HepG2 (cell line): ENCODE results near the gene ACOT8. TPM values are rescaled to one million over a fixed set of nuclear protein-coding genes. Genes with fewer than 3 reads are reported as not detected.
A peak's percentile ranks its signal among the peaks of the same experiment; 100 is the strongest.

Experiments
- ATF1 ChIP-seq: IDR thresholded peaks from 2 replicates; pipeline ENCODE4 v1.6.1; 2016; ENCODE audit warnings: mild to moderate bottlenecking, control low read depth
- CCDC6 ChIP-seq: sonication (generic); formaldehyde crosslinking; IDR thresholded peaks from 2 replicates; pipeline ENCODE4 v1.8.1; 2022; ENCODE audit warnings: mild to moderate bottlenecking, missing genetic modification reagents, moderate library complexity
- CHCHD3 ChIP-seq: sonication (generic); formaldehyde crosslinking; IDR thresholded peaks from 2 replicates; pipeline ENCODE4 v1.8.0; 2022; ENCODE audit warnings: mild to moderate bottlenecking, missing genetic modification reagents, moderate library complexity
- HIVEP1 ChIP-seq: sonication (generic); formaldehyde crosslinking; IDR thresholded peaks from 2 replicates; pipeline ENCODE4 v1.4.0; 2020; ENCODE audit warnings: mild to moderate bottlenecking, missing genetic modification reagents
- NCOR1 ChIP-seq: fragments of 200-600 bp; sonication (generic); IDR thresholded peaks from 2 replicates; pipeline ENCODE4 v1.7.0; 2017; ENCODE audit warnings: antibody characterized with exemption, low read length, borderline replicate concordance
- NFE2L2 ChIP-seq: fragments of 150-350 bp; IDR thresholded peaks from 2 replicates; pipeline ENCODE4 v1.6.1; 2014; ENCODE audit warnings: low read length
- SAP130 ChIP-seq: IDR thresholded peaks from 2 replicates; pipeline ENCODE4 v1.6.1; 2016; ENCODE audit warnings: low read depth
- ZFP36L2 ChIP-seq: sonication (generic); formaldehyde crosslinking; IDR thresholded peaks from 2 replicates; pipeline ENCODE4 v1.4.0; 2020; ENCODE audit warnings: missing genetic modification reagents
- ZFY ChIP-seq: sonication (generic); formaldehyde crosslinking; IDR thresholded peaks from 2 replicates; pipeline ENCODE4 v1.4.0; 2020; ENCODE audit warnings: missing genetic modification reagents
- ZNF296 ChIP-seq: sonication (generic); formaldehyde crosslinking; conservative IDR thresholded peaks from 2 replicates; pipeline ENCODE4 v1.5.0; 2020; ENCODE audit warnings: mild to moderate bottlenecking, missing genetic modification reagents
- ZNF564 ChIP-seq: sonication (generic); formaldehyde crosslinking; IDR thresholded peaks from 2 replicates; pipeline ENCODE4 v1.8.1; 2023; ENCODE audit warnings: mild to moderate bottlenecking, missing genetic modification reagents
- ZNF710 ChIP-seq: sonication (generic); formaldehyde crosslinking; IDR thresholded peaks from 2 replicates; pipeline ENCODE4 v1.5.0; 2020; ENCODE audit warnings: mild to moderate bottlenecking, missing genetic modification reagents, borderline replicate concordance
- ZNF781 ChIP-seq: sonication (generic); formaldehyde crosslinking; IDR thresholded peaks from 2 replicates; pipeline ENCODE4 v1.5.1; 2020; ENCODE audit warnings: borderline replicate concordance, mild to moderate bottlenecking, missing genetic modification reagents; ENCODE audit errors: not compliant biosample characterization
- ZSCAN29 ChIP-seq: sonication (generic); formaldehyde crosslinking; conservative IDR thresholded peaks from 2 replicates; pipeline ENCODE4 v1.4.0; 2020; ENCODE audit warnings: mild to moderate bottlenecking, missing genetic modification reagents
- polyA plus RNA-seq, 8 experiments: library from polyadenylated mRNA; depleted of rRNA in 3 of 8; stranded (reverse) in 7 of 8; unstranded in 1 of 8; fragments of >200 nt; fragmentation: Illumina TruSeq in 4 of 8; extraction: Trizol in 4 of 8; gene quantifications; 2 replicates each; pipeline versions ENCODE4 v1.2.1 to v1.2.3, GENCODE V29; 2011 to 2016; ENCODE audit warnings: low read depth in 4 of 8, missing spikeins in 1 of 8, mixed read lengths in 1 of 8; ENCODE audit not compliant: insufficient read depth in 1 of 8
- total RNA-seq, 5 experiments: library from RNA; depleted of rRNA; stranded (reverse); fragments of >200 nt; fragmentation: Illumina TruSeq; extraction: Trizol; gene quantifications; 2 replicates each; pipeline ENCODE4 v1.2.3, GENCODE V29; 2016; ENCODE audit warnings: low read depth in 1 of 5
- TF ChIP-seq, protein P1 (sequence below): sonication (generic); formaldehyde crosslinking; IDR thresholded peaks from 2 replicates; pipeline ENCODE4 v1.8.1; 2023; ENCODE audit warnings: mild to moderate bottlenecking, moderate library complexity, missing genetic modification reagents
- TF ChIP-seq, protein P2 (sequence below), 2 experiments: sonication (generic) in 1 of 2; formaldehyde crosslinking in 1 of 2; IDR thresholded peaks; 2 replicates each; pipeline versions ENCODE4 v1.4.0 to v1.6.1; 2018 to 2020; ENCODE audit warnings: missing genetic modification reagents in 2 of 2, borderline replicate concordance in 1 of 2, low read depth in 1 of 2, mild to moderate bottlenecking in 1 of 2, missing biosample characterization in 1 of 2
- TF ChIP-seq, protein P3 (sequence below): sonication (generic); formaldehyde crosslinking; IDR thresholded peaks from 2 replicates; pipeline ENCODE4 v1.9.0; 2022; ENCODE audit warnings: missing genetic modification reagents, mild to moderate bottlenecking, borderline replicate concordance
- TF ChIP-seq, protein P4 (sequence below): IDR thresholded peaks from 2 replicates; pipeline ENCODE4 v1.6.1; 2012; ENCODE audit warnings: low read length, improper control_type of control experiment

Gene ACOT8
- total and polyA plus RNA-seq, 2 of the 13 experiments (the other 11 are each of a cell fraction or from before 2014, with no cell fraction given) = 31.4 to 45.5 TPM

- TF ChIP-seq ZNF710 = no peak
- no peak; the same call in 1 of the 2 replicates for TF ChIP-seq ZFP36L2 (CRISPR knock-in tag)
- 0 out of 2 replicates have a peak, but pooled peaks have one; percentile 6 for TF ChIP-seq SAP130 (CRISPR knock-in tag)
- TF ChIP-seq, protein P1, sequence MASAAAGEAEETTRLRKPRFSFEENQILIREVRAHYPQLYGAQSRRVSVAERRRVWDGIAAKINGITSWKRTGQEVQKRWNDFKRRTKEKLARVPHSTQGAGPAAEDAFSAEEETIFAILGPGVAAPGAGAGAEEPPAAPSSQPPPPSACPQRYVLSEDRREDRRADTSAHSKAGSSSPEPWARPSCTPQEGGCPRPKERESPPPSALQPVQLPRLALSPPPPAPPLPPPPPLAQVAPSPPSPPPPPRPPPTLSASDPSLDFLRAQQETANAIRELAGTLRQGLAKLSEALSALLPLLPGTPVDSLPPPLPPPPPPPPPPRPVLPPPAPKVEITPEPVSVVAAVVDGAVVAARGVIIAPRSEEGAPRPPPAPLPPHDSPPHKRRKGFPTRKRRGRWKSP = no peak
- TF ChIP-seq, protein P2, sequence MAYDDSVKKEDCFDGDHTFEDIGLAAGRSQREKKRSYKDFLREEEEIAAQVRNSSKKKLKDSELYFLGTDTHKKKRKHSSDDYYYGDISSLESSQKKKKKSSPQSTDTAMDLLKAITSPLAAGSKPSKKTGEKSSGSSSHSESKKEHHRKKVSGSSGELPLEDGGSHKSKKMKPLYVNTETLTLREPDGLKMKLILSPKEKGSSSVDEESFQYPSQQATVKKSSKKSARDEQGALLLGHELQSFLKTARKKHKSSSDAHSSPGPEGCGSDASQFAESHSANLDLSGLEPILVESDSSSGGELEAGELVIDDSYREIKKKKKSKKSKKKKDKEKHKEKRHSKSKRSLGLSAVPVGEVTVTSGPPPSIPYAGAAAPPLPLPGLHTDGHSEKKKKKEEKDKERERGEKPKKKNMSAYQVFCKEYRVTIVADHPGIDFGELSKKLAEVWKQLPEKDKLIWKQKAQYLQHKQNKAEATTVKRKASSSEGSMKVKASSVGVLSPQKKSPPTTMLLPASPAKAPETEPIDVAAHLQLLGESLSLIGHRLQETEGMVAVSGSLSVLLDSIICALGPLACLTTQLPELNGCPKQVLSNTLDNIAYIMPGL (CRISPR knock-in tag; IDR thresholded peaks at IDR 0.05; ENCODE audit: borderline replicate concordance in 1 of 2, low read depth in 1 of 2) = no peak
- no peak for TF ChIP-seq CCDC6 (CRISPR knock-in tag)
- no peak for TF ChIP-seq NFE2L2
- TF ChIP-seq ATF1 (CRISPR knock-in tag) = no peak
- TF ChIP-seq HIVEP1 = no peak; the same call in 1 of the 2 replicates
- TF ChIP-seq ZNF296 (CRISPR knock-in tag) = no peak
- no peak for TF ChIP-seq ZNF781 (CRISPR knock-in tag)
- TF ChIP-seq, protein P3, sequence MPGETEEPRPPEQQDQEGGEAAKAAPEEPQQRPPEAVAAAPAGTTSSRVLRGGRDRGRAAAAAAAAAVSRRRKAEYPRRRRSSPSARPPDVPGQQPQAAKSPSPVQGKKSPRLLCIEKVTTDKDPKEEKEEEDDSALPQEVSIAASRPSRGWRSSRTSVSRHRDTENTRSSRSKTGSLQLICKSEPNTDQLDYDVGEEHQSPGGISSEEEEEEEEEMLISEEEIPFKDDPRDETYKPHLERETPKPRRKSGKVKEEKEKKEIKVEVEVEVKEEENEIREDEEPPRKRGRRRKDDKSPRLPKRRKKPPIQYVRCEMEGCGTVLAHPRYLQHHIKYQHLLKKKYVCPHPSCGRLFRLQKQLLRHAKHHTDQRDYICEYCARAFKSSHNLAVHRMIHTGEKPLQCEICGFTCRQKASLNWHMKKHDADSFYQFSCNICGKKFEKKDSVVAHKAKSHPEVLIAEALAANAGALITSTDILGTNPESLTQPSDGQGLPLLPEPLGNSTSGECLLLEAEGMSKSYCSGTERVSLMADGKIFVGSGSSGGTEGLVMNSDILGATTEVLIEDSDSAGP (CRISPR knock-in tag) = no peak; the same call in 1 of the 2 replicates
- TF ChIP-seq ZFY (CRISPR knock-in tag) = peak; percentile 60
- TF ChIP-seq, protein P4, sequence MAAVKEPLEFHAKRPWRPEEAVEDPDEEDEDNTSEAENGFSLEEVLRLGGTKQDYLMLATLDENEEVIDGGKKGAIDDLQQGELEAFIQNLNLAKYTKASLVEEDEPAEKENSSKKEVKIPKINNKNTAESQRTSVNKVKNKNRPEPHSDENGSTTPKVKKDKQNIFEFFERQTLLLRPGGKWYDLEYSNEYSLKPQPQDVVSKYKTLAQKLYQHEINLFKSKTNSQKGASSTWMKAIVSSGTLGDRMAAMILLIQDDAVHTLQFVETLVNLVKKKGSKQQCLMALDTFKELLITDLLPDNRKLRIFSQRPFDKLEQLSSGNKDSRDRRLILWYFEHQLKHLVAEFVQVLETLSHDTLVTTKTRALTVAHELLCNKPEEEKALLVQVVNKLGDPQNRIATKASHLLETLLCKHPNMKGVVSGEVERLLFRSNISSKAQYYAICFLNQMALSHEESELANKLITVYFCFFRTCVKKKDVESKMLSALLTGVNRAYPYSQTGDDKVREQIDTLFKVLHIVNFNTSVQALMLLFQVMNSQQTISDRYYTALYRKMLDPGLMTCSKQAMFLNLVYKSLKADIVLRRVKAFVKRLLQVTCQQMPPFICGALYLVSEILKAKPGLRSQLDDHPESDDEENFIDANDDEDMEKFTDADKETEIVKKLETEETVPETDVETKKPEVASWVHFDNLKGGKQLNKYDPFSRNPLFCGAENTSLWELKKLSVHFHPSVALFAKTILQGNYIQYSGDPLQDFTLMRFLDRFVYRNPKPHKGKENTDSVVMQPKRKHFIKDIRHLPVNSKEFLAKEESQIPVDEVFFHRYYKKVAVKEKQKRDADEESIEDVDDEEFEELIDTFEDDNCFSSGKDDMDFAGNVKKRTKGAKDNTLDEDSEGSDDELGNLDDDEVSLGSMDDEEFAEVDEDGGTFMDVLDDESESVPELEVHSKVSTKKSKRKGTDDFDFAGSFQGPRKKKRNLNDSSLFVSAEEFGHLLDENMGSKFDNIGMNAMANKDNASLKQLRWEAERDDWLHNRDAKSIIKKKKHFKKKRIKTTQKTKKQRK = no peak
- TF ChIP-seq ZSCAN29 (CRISPR knock-in tag) = no peak
- TF ChIP-seq NCOR1 = no peak
- no peak for TF ChIP-seq ZNF564 (CRISPR knock-in tag)
- no peak for TF ChIP-seq CHCHD3 (CRISPR knock-in tag)
These were observed 30.1 kb downstream of the ACOT8 start, which contains the start of gene TNNC2 (continued) for GRCh38 chr20:45827030-45827652.
